GM12801 (cell line): Measurements from ENCODE around the gene CCDC141.

Experiments used
- TF ChIP-seq, protein P1 (sequence below): IDR thresholded peaks from one replicate; pipeline ENCODE4 v1.5.1; 2011; ENCODE audit warnings: control low read depth; ENCODE audit not compliant: insufficient read length; ENCODE audit errors: extremely low read depth

The CCDC141 gene

DNA sequence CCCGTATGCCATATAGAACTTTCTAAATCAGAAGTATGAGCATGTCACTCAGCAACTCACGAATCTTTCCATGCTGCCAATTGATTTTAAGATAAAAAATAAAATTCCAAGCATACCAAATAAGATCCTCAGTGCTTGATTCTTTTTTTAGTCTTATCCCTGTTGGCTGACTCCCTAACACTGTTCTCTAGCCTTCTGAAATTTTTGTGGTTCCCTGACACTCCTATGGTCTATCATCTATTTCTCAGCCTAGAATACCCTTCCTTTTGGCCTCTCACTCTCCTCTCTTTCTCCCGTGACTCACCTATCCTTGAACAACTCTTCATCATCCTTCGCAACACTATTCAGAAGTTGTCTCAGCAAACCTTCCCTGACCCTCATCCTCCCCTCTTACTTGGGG is 50.5 kb downstream of the CCDC141 start:
- TF ChIP-seq, protein P1, sequence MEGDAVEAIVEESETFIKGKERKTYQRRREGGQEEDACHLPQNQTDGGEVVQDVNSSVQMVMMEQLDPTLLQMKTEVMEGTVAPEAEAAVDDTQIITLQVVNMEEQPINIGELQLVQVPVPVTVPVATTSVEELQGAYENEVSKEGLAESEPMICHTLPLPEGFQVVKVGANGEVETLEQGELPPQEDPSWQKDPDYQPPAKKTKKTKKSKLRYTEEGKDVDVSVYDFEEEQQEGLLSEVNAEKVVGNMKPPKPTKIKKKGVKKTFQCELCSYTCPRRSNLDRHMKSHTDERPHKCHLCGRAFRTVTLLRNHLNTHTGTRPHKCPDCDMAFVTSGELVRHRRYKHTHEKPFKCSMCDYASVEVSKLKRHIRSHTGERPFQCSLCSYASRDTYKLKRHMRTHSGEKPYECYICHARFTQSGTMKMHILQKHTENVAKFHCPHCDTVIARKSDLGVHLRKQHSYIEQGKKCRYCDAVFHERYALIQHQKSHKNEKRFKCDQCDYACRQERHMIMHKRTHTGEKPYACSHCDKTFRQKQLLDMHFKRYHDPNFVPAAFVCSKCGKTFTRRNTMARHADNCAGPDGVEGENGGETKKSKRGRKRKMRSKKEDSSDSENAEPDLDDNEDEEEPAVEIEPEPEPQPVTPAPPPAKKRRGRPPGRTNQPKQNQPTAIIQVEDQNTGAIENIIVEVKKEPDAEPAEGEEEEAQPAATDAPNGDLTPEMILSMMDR: no peak

DNA sequence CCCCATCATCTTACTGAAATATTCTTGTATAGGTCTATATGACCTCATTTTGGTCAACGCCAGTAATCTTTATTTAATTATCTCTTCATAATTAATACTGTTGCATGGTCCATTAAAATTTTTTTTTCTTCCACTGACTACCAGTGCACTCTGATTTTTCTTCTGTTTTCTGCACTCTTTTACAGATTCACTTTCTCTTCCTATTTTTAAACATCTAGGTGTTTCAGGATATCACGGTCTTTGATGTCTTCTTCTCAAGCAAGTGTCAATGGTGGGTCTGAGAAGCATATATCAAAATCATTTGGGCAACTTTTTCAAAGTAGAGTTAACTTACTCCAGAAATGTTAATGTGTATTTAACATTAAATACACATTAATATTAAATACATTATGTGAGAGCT is 51.4 kb downstream of the CCDC141 start:
- TF ChIP-seq, protein P1: no peak

DNA sequence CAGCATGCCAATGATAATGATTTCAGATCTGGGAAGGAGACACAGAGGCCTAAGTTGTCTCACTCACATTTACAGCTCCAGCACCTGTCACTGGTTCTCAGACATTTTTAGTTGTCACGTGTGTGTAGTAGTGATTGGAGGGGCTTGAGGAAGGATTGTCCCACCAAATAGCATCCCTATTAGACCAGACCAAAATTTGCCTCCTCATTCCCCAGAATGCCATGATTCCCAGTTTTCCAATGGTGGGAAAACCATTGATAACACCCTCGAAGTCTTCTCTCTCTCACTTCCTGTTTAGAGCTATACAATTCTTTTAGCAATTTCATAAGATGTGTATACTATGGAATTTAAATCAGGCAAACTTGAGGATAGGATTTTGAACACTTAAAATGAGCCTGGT is 52.5 kb downstream of the CCDC141 start:
- TF ChIP-seq, protein P1: no peak

DNA sequence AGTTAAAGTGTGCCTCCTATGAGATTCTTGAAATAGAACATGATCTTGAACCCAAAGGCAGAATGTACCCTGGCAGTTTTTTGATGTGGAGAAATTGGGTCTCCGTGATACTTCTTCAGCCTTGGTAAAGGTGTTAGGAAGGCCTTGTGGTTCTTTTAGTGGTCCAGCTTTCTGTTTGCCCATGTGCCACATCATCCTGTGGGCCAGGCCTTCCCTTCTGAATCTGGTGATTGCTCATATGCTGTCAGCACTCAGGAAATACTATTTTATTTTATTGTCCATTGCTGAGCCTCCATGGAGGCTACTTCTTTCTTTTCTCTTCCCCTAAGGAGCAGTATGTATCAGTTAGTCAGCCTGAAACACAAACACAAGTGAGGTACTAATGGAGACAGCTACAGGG is 52.9 kb downstream of the CCDC141 start:
- TF ChIP-seq, protein P1: no peak

DNA sequence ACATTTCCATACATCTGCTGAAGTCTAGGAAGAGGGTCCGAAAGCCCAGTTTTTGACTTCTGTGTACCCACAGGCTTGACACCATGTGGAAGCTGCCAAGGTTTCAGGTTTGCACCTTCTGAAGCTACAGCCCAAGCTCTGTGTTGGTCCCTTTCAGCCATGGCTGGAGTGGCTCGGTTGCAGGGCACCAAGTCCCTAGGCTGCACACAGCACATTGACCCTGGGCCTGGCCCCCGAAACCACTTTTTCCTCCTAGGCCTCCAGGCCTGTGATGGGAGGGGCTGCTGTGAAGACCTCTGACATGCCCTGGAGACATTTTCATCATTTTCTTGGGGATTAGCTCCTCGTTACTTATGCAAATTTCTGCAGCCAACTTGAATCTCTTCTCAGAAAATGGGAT is 55.7 kb downstream of the CCDC141 start:
- TF ChIP-seq, protein P1: no peak

DNA sequence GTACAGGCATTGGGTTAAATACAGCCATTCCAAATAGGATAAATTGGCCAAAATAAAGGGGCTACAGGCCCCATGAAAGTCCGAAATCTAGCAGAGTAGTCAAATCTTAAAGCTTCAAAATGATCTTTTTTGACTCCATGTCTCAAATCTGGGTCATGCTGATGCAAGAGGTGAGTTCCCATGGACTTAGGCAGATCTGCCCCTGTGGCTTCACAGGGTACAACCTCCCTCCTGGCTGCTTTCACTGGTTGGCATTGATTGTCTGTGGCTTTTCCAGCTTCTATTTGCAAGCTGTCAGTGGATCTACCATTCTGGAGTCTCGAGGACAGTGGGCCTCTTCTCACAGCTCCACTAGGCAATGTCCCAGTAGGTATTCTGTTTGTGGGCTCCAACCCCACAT is 56.1 kb downstream of the CCDC141 start:
- TF ChIP-seq, protein P1: no peak

DNA sequence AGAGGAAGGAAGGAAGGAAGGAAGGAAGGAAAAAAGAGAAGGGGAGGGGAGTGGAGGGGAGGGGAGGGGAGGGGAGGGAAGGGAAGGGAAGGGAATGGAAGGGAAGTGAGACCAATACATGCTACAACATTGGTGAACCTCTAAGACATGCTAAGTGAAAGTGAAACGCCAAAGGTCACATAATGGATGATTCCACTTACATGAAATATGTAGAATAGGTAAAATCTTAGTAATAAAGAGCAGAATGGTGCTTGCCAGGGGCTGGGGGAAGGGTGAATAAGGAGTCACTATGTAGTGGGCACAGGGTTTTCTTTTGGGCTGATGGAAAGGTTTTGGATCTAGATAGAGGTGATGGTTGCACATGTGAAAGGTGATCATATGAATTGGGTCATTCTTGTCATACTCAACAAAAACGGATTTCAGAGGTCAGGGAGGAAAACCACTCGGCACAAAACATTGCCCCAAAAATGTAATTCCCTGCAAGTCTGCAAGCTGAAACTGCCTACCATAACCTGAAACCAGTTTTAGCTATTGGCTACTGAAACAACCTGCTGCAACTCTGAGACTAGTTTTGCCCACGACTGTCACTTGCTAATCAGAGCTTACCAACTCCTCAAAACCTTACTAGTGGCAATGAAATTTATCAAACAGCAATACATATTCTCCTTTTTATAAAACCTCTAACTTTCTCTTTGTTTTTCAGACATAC is 59.2 kb downstream of the CCDC141 start:
- TF ChIP-seq, protein P1: no peak
